Subcutaneous adipose tissue (tissue), 4 donors: Measurements from ENCODE around the gene AGPAT3. TPM values are rescaled to one million over a fixed set of nuclear protein-coding genes. Genes with fewer than 3 reads are reported as not detected.

Experiments
- CTCF ChIP-seq: fragments of 450-650 bp; IDR thresholded peaks from one replicate; pipeline ENCODE4 v1.5.1; 2016; ENCODE audit warnings: low read depth, mild to moderate bottlenecking, control low read depth, antibody characterized with exemption, moderate library complexity
- total RNA-seq, 4 donors: library from RNA; depleted of rRNA; stranded (reverse); fragments of >200 nt; gene quantifications; one replicate each; pipeline ENCODE4 v1.1.0, GENCODE V29; 2016

Gene AGPAT3
- total RNA-seq, 4 donors from 2014 or later: 29.7 to 66.5 (median 33.8) TPM

DNA sequence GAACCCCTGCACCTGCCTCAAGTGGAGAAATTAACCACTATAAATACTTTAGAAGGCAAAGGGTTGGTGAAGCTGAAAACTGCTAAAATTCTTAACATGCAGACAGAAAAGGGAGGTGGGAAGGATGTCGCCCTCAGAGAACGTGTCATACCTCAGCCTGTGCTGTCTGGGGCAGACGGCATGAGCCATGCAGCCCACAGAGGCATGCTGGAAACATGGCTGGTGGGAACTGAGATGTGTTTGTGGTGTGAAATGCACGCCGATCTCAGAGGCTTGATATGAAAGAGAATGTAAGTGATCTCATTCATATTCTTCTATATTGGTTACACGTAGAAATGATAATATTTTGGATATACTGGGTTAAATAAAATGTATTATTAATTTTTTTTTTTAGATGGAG, 16.3 kb downstream of the AGPAT3 start:
- no peak for TF ChIP-seq CTCF

DNA sequence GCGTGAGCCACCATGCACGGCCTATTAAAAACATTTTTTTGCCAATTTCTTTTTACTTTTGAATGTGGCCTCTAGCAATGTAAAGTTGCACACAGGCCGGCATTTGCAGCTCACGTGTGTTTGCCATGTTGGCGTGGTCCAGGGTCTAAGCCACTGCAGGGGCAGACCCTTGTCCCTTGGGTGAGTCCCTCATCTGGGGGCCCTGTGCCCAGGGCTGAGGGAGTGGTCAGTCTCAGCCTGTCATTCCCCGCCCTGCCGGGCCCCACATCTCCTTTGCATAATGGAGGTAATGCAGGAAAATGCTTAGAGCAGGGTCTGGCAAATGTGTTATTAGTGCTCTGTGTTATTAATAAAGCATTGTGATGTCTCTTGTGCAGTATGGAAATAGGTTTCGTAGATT, 16.9 kb downstream of the AGPAT3 start:
- no peak for TF ChIP-seq CTCF

- TF ChIP-seq CTCF: no peak
These were observed 18.0 kb downstream of the AGPAT3 start for GRCh38 chr21:43882952-43883545.

DNA sequence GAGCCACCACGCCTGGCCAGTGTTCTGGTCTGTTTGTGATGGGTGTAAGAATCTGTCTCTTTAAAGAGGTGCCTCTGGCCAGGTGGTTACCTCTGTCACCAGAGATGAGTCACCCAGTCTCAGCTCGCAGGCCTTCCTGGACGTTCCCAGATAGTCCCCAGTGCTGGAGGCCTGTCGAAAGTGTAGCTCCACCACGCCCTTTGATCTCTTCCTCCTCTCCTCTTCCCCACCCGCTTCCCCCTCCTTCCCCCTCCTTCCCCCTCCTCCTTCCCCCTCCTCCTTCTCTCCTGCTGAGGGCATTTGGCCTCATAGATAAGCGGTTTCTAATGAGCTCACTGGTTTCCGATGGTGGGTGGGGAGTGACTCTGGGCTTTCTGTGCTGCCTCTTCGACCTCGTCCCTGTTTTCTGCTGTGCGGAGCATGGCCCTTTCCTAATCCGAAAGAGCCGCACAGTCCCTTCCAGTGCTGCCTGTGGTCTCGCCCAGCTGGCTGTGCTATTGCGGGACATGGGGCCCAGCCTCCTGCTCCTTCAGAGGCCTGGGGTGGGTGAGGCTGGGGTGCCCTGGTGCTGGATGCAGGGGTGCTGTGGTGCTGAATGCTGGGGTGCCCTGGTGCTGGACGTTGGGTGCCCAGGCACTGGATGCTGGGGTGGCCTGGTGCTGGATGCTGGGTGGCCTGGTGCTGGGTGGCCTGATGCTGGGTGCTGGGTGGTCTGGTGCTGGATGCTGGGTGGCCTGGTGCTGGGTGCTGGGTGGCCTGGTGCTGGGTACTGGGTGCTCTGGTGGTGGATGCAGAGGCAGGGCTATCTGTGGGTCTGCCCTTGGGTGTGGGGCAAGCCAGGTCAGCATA, 19.2 kb downstream of the AGPAT3 start:
- TF ChIP-seq CTCF: no peak

- no peak for TF ChIP-seq CTCF
These were observed 19.9 kb downstream of the AGPAT3 start for GRCh38 chr21:43884861-43885417.

- TF ChIP-seq CTCF: no peak
These were observed 20.7 kb downstream of the AGPAT3 start for GRCh38 chr21:43885721-43886120.

- TF ChIP-seq CTCF: no peak
These were observed 21.5 kb downstream of the AGPAT3 start for GRCh38 chr21:43886565-43886964.
